HAP-1 (cell line): ENCODE results near the gene IGF2.
"Not testable (repeated sequence)": the region's sequence is repeated elsewhere in the genome, so short reads cannot be mapped to it uniquely, and the experiment has no call there.

Experiments used
- DNase-seq, 2 experiments: peaks; one replicate each; pipeline ENCODE4 v3.0.0-alpha.2; 2016 to 2020; ENCODE audit warnings: low spot score in 2 of 2
- H3K27me3 ChIP-seq: fragments of 250-450 bp; sonication (Bioruptor Pico); 2 replicates; pipeline ENCODE4 v1.5.1; 2020; ENCODE audit warnings: low read depth, mild to moderate bottlenecking, moderate library complexity
- H3K36me3 ChIP-seq: fragments of 250-450 bp; sonication (Bioruptor Pico); replicated peaks from 2 replicates; pipeline ENCODE4 v1.5.1; 2020; ENCODE audit warnings: mild to moderate bottlenecking
- H3K4me1 ChIP-seq: fragments of 250-450 bp; sonication (Bioruptor Pico); 2 replicates; pipeline ENCODE4 v1.5.1; 2020; ENCODE audit warnings: mild to moderate bottlenecking
- H3K4me3 ChIP-seq: fragments of 250-450 bp; sonication (Bioruptor Pico); 2 replicates; pipeline ENCODE4 v1.5.1; 2020; ENCODE audit warnings: mild to moderate bottlenecking, moderate library complexity
- H3K9me3 ChIP-seq: fragments of 250-450 bp; sonication (Bioruptor Pico); 2 replicates; pipeline ENCODE4 v1.5.1; 2020; ENCODE audit warnings: mild to moderate bottlenecking, moderate library complexity
- in situ Hi-C: fragments of 300-500 bp; cut with MboI; formaldehyde crosslinking; loops from 3 replicates; pipeline ENCODE4 v1.14.3; 2020; ENCODE audit warnings: low sequenced_read_pairs, inconsistent platforms, mixed read lengths

The IGF2 gene

GRCh38 chr11:2124736-2125484 lies 14.3 kb downstream of the IGF2 start:
- H3K36me3 ChIP-seq, in situ Hi-C loops, H3K27me3 ChIP-seq, H3K4me3 ChIP-seq, DNase-seq, H3K4me1 ChIP-seq, H3K9me3 ChIP-seq: not testable (repeated sequence)

DNA sequence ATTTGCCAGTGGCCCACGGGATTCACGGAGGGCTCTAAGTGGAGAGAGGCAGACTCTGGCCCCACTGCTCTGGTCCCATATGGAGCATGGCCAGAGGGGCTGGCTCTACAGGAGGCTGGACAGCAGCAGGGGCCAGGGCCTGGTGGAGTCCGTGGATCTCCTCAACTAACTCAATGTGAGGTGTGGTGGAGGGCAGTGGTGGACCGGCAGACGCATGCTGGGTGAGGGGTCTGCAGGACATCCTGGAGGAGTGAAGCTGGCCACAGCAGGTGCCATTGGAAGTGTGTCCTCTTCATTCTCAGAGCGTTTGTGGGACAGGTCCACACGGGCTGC lies 15.6 kb downstream of the IGF2 start:
- Histone ChIP-seq H3K27me3 (no peaks in the 10 kb centered on the region), H3K4me3 (no peak overlapping the region), H3K4me1 (no peaks in the 10 kb centered on the region), H3K36me3 (no peaks in the 10 kb centered on the region), H3K9me3 (no peaks in the 10 kb centered on the region)
- in situ Hi-C loops, result no loop called here
- DNase-seq, result no peak

GRCh38 chr11:2122907-2123627 lies 16.1 kb downstream of the IGF2 start:
- no peaks in the 10 kb centered on the region for H3K27me3 ChIP-seq
- no peak for DNase-seq
- H3K4me1 ChIP-seq, result no peaks in the 10 kb centered on the region
- H3K36me3 ChIP-seq, result no peaks in the 10 kb centered on the region
- no peak overlapping the region for H3K4me3 ChIP-seq
- no peaks in the 10 kb centered on the region for H3K9me3 ChIP-seq
- in situ Hi-C loops, result no loop called here

- Histone ChIP-seq H3K4me1 (no peaks in the 10 kb centered on the region), H3K4me3 (no peak overlapping the region), H3K36me3 (no peaks in the 10 kb centered on the region), H3K9me3 (no peaks in the 10 kb centered on the region; the same call in 1 of the 2 replicates), H3K27me3 (no peaks in the 10 kb centered on the region)
- in situ Hi-C loops, result no loop called here
- peak in 1 of 2 experiments; percentile 2 for DNase-seq
These were observed 16.8 kb downstream of the IGF2 start for GRCh38 chr11:2122222-2122906.

- Histone ChIP-seq H3K9me3 (peaks cover 2% of the 10 kb centered on the region; the same call in 1 of the 2 replicates), H3K36me3 (no peaks in the 10 kb centered on the region), H3K4me1 (no peaks in the 10 kb centered on the region), H3K4me3 (no peak overlapping the region), H3K27me3 (no peaks in the 10 kb centered on the region)
- in situ Hi-C loops, result no loop called here
- DNase-seq, result no peak
These were observed 17.7 kb downstream of the IGF2 start for GRCh38 chr11:2121227-2122130.

- H3K27me3 ChIP-seq, result no peaks in the 10 kb centered on the region
- H3K36me3 ChIP-seq, result no peaks in the 10 kb centered on the region
- DNase-seq, result no peak
- no peak overlapping the region for H3K4me3 ChIP-seq
- peaks cover 3% of the 10 kb centered on the region; the same call in 1 of the 2 replicates for H3K9me3 ChIP-seq
- in situ Hi-C loops, result no loop called here
- H3K4me1 ChIP-seq, result no peaks in the 10 kb centered on the region
These were observed 18.7 kb downstream of the IGF2 start for GRCh38 chr11:2120359-2121100.

DNA sequence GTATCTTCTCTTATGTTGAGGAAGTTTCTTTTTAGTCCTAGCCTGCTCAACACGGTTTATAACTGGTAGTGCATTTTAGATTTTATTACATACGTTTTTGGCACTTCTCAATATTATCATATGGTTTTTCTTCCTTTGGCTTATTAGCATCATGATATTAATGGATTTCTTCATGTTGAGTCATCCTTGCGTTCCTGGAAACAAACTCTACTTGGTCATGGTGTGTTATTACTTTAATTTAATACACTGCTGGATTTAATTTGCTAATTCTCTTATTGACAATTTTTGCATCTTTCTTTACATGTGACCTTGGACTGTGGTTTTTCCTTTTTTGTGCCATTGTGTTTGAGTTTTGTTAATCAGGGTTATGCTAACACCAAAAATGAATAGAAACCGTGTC lies 20.5 kb downstream of the IGF2 start:
- in situ Hi-C loops, result no loop called here
- no peaks in the 10 kb centered on the region for H3K36me3 ChIP-seq
- H3K27me3 ChIP-seq, result no peaks in the 10 kb centered on the region
- H3K4me1 ChIP-seq, result no peaks in the 10 kb centered on the region
- peaks cover 3% of the 10 kb centered on the region; the same call in 1 of the 2 replicates for H3K9me3 ChIP-seq
- no peak overlapping the region for H3K4me3 ChIP-seq
- DNase-seq, result no peak

- in situ Hi-C loops, result no loop called here
- peaks cover 3% of the 10 kb centered on the region; the same call in 1 of the 2 replicates for H3K9me3 ChIP-seq
- H3K4me1 ChIP-seq, result no peaks in the 10 kb centered on the region
- DNase-seq, result no peak
- H3K4me3 ChIP-seq, result no peak overlapping the region
- no peaks in the 10 kb centered on the region for H3K36me3 ChIP-seq
- H3K27me3 ChIP-seq, result no peaks in the 10 kb centered on the region
These were observed 22.5 kb downstream of the IGF2 start for GRCh38 chr11:2116680-2117079.

DNA sequence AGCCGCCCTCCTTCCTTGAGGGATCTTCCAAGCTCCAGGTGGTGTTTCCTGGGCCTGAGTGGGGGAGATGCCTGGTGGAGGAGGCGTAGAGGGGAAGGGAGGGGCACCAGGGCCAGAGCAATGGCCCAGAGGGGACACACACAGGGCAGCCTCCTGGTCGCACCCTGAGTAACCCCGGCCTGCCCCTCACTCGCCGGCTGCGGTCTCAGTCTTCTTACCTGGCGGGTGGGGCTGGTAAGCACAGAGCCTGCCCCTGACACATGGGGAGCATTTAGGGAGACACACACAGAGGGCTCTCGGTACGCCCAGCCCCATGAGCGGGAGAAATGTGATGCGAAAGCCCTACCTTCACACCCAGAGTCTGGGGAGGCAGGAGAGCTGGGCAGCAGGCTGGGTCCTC lies 23.9 kb downstream of the IGF2 start:
- Histone ChIP-seq H3K4me1 (no peaks in the 10 kb centered on the region), H3K9me3 (peaks cover 3% of the 10 kb centered on the region; the same call in 1 of the 2 replicates), H3K36me3 (no peaks in the 10 kb centered on the region), H3K27me3 (no peaks in the 10 kb centered on the region), H3K4me3 (no peak overlapping the region)
- no peak for DNase-seq
- in situ Hi-C loops, result no loop called here

DNA sequence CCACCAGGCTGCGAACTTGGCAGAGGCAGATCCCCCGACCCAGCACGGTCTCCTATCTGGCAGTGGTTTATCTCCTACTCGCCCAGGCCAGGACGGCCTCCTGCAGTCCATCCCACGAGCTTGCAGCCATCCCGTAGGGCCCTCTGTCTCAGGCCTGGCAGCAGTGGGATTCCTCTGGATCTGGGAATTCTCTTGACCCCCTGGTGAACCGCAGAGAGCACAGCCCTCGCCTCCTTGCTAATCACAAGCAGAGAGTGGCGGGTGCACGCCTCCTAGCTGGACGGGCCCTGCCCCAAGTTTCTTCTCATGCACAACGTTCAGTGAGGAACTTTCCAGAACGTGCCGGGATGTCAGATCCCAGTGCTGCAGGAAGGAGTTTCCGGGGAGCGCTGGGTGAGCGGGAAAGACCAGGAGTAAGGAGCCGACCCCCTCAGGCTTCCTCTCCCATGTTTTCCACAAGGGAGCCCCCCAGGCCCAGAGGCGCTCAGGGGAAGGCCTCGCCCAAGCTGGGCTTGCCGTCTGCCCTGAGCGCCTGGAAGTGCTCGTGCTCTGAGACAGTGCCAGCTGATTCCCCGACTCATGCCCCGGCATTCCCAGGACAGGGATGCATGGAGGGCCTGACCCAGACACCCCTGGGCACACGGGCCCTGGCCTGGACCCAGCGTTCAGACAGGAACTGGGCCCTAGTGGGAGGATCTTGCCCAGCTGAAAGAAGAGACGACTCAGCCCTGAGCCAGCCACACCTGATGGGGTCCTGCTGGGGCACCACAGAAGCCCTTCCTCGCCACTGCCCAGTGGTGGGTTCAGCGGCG lies 24.6 kb downstream of the IGF2 start:
- no peak overlapping the region for H3K4me3 ChIP-seq
- H3K27me3 ChIP-seq, result no peaks in the 10 kb centered on the region
- peaks cover 3% of the 10 kb centered on the region; the same call in 1 of the 2 replicates for H3K9me3 ChIP-seq
- H3K36me3 ChIP-seq, result no peaks in the 10 kb centered on the region
- DNase-seq, result no peak
- H3K4me1 ChIP-seq, result no peaks in the 10 kb centered on the region
- in situ Hi-C loops, result no loop called here

DNA sequence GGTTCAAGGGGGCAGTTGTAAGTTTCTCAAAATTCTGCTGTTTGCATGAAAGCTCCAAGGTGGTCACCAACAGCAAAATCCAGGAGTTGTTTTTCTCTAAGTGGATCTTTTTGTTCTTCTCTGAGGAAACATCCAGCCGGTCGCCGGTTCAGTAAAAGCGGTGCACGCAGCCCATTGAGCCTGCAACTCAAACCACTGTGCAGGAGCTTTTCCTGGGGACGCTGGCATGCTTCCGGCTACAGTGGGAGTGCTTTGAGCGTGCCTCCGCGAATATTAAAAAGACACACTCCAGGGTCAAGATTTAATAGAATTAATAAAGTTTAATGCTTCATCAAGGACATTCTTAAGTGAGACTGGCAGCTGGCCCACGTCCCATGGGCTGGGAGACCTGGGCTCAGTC lies 25.4 kb downstream of the IGF2 start:
- H3K4me3 ChIP-seq, result no peak overlapping the region
- no peaks in the 10 kb centered on the region for H3K36me3 ChIP-seq
- no peak for DNase-seq
- H3K9me3 ChIP-seq, result peaks cover 3% of the 10 kb centered on the region; the same call in 1 of the 2 replicates
- in situ Hi-C loops, result no loop called here
- no peaks in the 10 kb centered on the region for H3K27me3 ChIP-seq
- H3K4me1 ChIP-seq, result no peaks in the 10 kb centered on the region

DNA sequence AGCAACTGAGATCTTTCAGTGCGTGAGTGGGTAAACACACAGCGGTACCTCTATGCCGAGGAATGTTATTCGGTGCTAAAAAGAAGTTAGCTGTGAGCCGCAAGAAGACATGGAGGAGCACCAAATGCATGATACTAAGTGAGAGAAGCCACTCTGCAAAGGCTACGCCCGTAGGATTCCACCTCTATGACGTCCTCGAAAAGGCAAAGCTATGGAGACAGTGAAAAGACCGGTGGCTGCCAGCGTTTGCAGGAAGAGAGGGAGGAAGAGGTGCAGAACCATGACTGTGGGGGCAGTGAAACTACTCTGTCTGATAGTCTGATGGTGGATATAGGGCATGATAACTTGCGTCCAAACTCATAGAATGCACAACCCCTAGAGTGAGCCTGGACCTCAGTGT lies 28.7 kb downstream of the IGF2 start:
- no peaks in the 10 kb centered on the region for H3K36me3 ChIP-seq
- DNase-seq, result no peak
- in situ Hi-C loops, result no loop called here

More for the DNA sequence above, 28.7 kb downstream of the IGF2 start:
- Histone ChIP-seq H3K4me1 (no peaks in the 10 kb centered on the region), H3K9me3 (no peaks in the 10 kb centered on the region), H3K4me3 (no peak overlapping the region), H3K27me3 (no peaks in the 10 kb centered on the region)
